K562 (cell line): ENCODE measurements around the gene ADGRB3. TPM values are rescaled to one million over a fixed set of nuclear protein-coding genes. Genes with fewer than 3 reads are reported as not detected.

ENCODE experiments used
- BRD4 ChIP-seq: fragments of 200-600 bp; sonication (generic); IDR thresholded peaks from 2 replicates; pipeline ENCODE4 v1.6.1; 2017; ENCODE audit warnings: inconsistent platforms
- CBFB ChIP-seq: sonication (generic); formaldehyde crosslinking; IDR thresholded peaks from 2 replicates; pipeline ENCODE4 v1.4.0; 2020; ENCODE audit warnings: mild to moderate bottlenecking, missing genetic modification reagents
- MAFG ChIP-seq: fragments of 450-650 bp; conservative IDR thresholded peaks from 2 replicates; pipeline ENCODE4 v1.6.1; 2016; ENCODE audit warnings: missing genetic modification characterization, missing compliant biosample characterization
- MEIS2 ChIP-seq: fragments of 450-650 bp; IDR thresholded peaks from 2 replicates; pipeline ENCODE4 v1.6.1; 2014; ENCODE audit warnings: mild to moderate bottlenecking; ENCODE audit not compliant: partially characterized antibody
- SMAD1 ChIP-seq: fragments of 150-350 bp; IDR thresholded peaks from 2 replicates; pipeline ENCODE4 v1.6.1; 2014; ENCODE audit warnings: low read length, low read depth; ENCODE audit not compliant: partially characterized antibody
- SMAD3 ChIP-seq: fragments of 450-650 bp; formaldehyde crosslinking; conservative IDR thresholded peaks from 2 replicates; pipeline ENCODE4 v1.4.0; 2020; ENCODE audit warnings: mild to moderate bottlenecking
- SMARCA5 ChIP-seq: fragments of 450-650 bp; IDR thresholded peaks from 2 replicates; pipeline ENCODE4 v1.6.1; 2016
- SMARCE1 ChIP-seq: fragments of 450-650 bp; IDR thresholded peaks from 2 replicates; pipeline ENCODE4 v1.7.1; 2016; ENCODE audit warnings: mild to moderate bottlenecking
- STAG1 ChIP-seq: sonication (generic); formaldehyde crosslinking; IDR thresholded peaks from 2 replicates; pipeline ENCODE4 v1.5.0; 2020; ENCODE audit warnings: missing genetic modification reagents, borderline replicate concordance
- TAF7 ChIP-seq: fragments of 450-650 bp; IDR thresholded peaks from 2 replicates; pipeline ENCODE4 v1.6.1; 2016; ENCODE audit warnings: missing genetic modification characterization, missing compliant biosample characterization
- ZBED1 ChIP-seq: IDR thresholded peaks from 2 replicates; pipeline ENCODE4 v1.6.1; 2014
- ZNF134 ChIP-seq: fragments of 250-450 bp; sonication (Bioruptor Pico); conservative IDR thresholded peaks from 2 replicates; pipeline ENCODE4 v1.4.0; 2020
- ZNF217 ChIP-seq: sonication (generic); formaldehyde crosslinking; IDR thresholded peaks from 2 replicates; pipeline ENCODE4 v1.8.0; 2022; ENCODE audit warnings: mild to moderate bottlenecking, missing genetic modification reagents
- ZNF584 ChIP-seq: fragments of 200-800 bp; sonication (Bioruptor generic); IDR thresholded peaks from 2 replicates; pipeline ENCODE4 v1.6.1; 2016; ENCODE audit warnings: low read depth, mild to moderate bottlenecking, missing genetic modification characterization, missing compliant biosample characterization
- polyA plus RNA-seq, 8 experiments: library from polyadenylated mRNA; depleted of rRNA in 4 of 8; stranded (reverse) in 5 of 8; unstranded in 3 of 8; fragments of >200 nt; fragmentation: Nextera tagmentation in 2 of 8; fragmentation: Illumina TruSeq in 1 of 8; extraction: Ambion mirVana in 2 of 8; extraction: Trizol in 1 of 8; gene quantifications; 2 replicates each; pipeline versions ENCODE4 v1.2.1 to v1.2.3, GENCODE V29; 2011 to 2014; ENCODE audit warnings: inconsistent platforms in 1 of 8, missing spikeins in 1 of 8
- total RNA-seq, 7 experiments: library from RNA; depleted of rRNA in 6 of 7; stranded (reverse); fragments of >200 nt in 6 of 7; fragmentation: Illumina TruSeq in 2 of 7; extraction: Trizol in 2 of 7; gene quantifications; 2 replicates each; pipeline versions ENCODE4 v1.2.1 to v1.2.3, GENCODE V29; 2011 to 2021; ENCODE audit warnings: low replicate concordance in 1 of 7
- TF ChIP-seq, protein P1 (sequence below): sonication (generic); formaldehyde crosslinking; IDR thresholded peaks from 2 replicates; pipeline ENCODE4 v1.8.1; 2022; ENCODE audit warnings: missing genetic modification reagents
- TF ChIP-seq, protein P2 (sequence below): IDR thresholded peaks from 2 replicates; pipeline ENCODE4 v1.6.1; 2016; ENCODE audit warnings: missing genetic modification characterization, missing compliant biosample characterization
- TF ChIP-seq, protein P3 (sequence below): fragments of 450-650 bp; IDR thresholded peaks from 2 replicates; pipeline ENCODE4 v1.6.1; 2014; ENCODE audit warnings: low read depth, mild to moderate bottlenecking, moderate library complexity, borderline replicate concordance
- TF ChIP-seq, protein P4 (sequence below): fragments of 450-650 bp; IDR thresholded peaks from 2 replicates; pipeline ENCODE4 v1.6.1; 2017; ENCODE audit warnings: antibody characterized with exemption, mild to moderate bottlenecking
- TF ChIP-seq, protein P5 (sequence below): sonication (generic); formaldehyde crosslinking; IDR thresholded peaks from 2 replicates; pipeline ENCODE4 v1.8.1; 2022; ENCODE audit warnings: missing genetic modification reagents

The ADGRB3 gene
- total and polyA plus RNA-seq, 9 of the 15 experiments (the other 6 are each of a cell fraction or from before 2014, with no cell fraction given): 0.90 to 7.8 (median 2.4) TPM

DNA sequence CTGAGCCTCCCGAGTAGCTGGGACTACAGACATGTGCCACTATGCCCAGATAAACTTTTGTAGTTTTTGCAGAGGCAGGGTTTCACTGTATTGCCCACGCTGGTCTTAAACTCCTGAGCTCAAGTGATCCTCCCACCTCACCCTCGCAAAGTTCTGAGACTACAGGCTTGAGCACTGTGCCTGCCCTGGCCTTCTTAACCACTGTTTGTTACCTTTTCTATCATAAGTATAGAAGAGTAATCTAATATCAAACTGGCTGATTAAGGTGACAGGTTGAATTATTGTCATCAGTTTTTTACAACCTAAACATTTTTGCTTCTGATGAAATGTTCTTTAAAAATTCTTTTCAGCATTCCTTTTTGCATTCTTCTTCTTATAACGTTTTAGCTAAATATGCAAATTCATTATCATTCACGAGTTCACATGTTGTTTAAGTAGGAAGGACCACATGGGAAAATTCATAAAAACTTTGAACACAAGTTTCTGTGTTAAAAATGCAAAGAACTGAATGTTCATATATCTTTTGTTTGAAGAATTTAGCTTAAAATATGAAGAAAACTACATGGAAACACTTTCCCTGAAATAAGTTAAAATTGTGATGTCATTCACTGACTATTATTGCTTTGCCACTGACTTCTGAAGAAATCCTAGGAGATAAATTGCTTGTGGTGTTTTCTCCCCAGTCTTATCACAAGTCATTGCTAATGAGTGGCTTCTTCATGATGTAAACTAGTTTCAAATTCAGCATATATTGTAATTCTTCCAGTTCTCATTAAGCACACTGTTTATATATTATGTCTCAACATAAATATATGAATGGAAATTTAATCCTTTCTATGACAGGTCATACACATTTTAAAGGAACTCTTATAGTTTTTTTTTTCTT is 106.7 kb downstream of the ADGRB3 start (continued):
- TF ChIP-seq SMAD3 (CRISPR knock-in tag) (no peak), ZBED1 (no peak), STAG1 (CRISPR knock-in tag) (no peak), SMAD1 (no peak), SMARCA5 (no peak), BRD4 (no peak; the same call in 1 of the 2 replicates), ZNF217 (CRISPR knock-in tag) (no peak), ZNF134 (CRISPR knock-in tag) (no peak), ZNF584 (0 out of 2 replicates have a peak, but pooled peaks have one; percentile 35), MAFG (tag) (0 out of 2 replicates have a peak, but pooled peaks have one; percentile 27), MEIS2 (peak; percentile 72), SMARCE1 (no peak), TAF7 (no peak), CBFB (CRISPR knock-in tag) (no peak)
- TF ChIP-seq, protein P1, sequence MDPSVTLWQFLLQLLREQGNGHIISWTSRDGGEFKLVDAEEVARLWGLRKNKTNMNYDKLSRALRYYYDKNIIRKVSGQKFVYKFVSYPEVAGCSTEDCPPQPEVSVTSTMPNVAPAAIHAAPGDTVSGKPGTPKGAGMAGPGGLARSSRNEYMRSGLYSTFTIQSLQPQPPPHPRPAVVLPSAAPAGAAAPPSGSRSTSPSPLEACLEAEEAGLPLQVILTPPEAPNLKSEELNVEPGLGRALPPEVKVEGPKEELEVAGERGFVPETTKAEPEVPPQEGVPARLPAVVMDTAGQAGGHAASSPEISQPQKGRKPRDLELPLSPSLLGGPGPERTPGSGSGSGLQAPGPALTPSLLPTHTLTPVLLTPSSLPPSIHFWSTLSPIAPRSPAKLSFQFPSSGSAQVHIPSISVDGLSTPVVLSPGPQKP (CRISPR knock-in tag): no peak
- TF ChIP-seq, protein P2, sequence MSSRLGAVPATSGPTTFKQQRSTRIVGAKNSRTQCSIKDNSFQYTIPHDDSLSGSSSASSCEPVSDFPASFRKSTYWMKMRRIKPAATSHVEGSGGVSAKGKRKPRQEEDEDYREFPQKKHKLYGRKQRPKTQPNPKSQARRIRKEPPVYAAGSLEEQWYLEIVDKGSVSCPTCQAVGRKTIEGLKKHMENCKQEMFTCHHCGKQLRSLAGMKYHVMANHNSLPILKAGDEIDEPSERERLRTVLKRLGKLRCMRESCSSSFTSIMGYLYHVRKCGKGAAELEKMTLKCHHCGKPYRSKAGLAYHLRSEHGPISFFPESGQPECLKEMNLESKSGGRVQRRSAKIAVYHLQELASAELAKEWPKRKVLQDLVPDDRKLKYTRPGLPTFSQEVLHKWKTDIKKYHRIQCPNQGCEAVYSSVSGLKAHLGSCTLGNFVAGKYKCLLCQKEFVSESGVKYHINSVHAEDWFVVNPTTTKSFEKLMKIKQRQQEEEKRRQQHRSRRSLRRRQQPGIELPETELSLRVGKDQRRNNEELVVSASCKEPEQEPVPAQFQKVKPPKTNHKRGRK (tag): no peak
- TF ChIP-seq, protein P3, sequence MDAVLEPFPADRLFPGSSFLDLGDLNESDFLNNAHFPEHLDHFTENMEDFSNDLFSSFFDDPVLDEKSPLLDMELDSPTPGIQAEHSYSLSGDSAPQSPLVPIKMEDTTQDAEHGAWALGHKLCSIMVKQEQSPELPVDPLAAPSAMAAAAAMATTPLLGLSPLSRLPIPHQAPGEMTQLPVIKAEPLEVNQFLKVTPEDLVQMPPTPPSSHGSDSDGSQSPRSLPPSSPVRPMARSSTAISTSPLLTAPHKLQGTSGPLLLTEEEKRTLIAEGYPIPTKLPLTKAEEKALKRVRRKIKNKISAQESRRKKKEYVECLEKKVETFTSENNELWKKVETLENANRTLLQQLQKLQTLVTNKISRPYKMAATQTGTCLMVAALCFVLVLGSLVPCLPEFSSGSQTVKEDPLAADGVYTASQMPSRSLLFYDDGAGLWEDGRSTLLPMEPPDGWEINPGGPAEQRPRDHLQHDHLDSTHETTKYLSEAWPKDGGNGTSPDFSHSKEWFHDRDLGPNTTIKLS: no peak
- TF ChIP-seq, protein P4, sequence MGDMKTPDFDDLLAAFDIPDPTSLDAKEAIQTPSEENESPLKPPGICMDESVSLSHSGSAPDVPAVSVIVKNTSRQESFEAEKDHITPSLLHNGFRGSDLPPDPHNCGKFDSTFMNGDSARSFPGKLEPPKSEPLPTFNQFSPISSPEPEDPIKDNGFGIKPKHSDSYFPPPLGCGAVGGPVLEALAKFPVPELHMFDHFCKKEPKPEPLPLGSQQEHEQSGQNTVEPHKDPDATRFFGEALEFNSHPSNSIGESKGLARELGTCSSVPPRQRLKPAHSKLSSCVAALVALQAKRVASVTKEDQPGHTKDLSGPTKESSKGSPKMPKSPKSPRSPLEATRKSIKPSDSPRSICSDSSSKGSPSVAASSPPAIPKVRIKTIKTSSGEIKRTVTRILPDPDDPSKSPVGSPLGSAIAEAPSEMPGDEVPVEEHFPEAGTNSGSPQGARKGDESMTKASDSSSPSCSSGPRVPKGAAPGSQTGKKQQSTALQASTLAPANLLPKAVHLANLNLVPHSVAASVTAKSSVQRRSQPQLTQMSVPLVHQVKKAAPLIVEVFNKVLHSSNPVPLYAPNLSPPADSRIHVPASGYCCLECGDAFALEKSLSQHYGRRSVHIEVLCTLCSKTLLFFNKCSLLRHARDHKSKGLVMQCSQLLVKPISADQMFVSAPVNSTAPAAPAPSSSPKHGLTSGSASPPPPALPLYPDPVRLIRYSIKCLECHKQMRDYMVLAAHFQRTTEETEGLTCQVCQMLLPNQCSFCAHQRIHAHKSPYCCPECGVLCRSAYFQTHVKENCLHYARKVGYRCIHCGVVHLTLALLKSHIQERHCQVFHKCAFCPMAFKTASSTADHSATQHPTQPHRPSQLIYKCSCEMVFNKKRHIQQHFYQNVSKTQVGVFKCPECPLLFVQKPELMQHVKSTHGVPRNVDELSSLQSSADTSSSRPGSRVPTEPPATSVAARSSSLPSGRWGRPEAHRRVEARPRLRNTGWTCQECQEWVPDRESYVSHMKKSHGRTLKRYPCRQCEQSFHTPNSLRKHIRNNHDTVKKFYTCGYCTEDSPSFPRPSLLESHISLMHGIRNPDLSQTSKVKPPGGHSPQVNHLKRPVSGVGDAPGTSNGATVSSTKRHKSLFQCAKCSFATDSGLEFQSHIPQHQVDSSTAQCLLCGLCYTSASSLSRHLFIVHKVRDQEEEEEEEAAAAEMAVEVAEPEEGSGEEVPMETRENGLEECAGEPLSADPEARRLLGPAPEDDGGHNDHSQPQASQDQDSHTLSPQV: no peak
- TF ChIP-seq, protein P5, sequence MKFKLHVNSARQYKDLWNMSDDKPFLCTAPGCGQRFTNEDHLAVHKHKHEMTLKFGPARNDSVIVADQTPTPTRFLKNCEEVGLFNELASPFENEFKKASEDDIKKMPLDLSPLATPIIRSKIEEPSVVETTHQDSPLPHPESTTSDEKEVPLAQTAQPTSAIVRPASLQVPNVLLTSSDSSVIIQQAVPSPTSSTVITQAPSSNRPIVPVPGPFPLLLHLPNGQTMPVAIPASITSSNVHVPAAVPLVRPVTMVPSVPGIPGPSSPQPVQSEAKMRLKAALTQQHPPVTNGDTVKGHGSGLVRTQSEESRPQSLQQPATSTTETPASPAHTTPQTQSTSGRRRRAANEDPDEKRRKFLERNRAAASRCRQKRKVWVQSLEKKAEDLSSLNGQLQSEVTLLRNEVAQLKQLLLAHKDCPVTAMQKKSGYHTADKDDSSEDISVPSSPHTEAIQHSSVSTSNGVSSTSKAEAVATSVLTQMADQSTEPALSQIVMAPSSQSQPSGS (CRISPR knock-in tag): no peak
